Measurements from ENCODE around the gene EZR. TPM values are rescaled to one million over a fixed set of nuclear protein-coding genes. Genes with fewer than 3 reads are reported as not detected.

Gene EZR
- total and polyA plus RNA-seq, 10 of the 15 experiments (the other 5 are each of a cell fraction or from before 2014, with no cell fraction given), result 79.1 to 282 (median 161) TPM

- peaks cover 44% of the 10 kb centered on the region for H3K79me2 ChIP-seq (ENCODE audit: control insufficient read depth, insufficient read depth, low read length)
- peaks cover 20% of the 10 kb centered on the region for H3K4me1 ChIP-seq (ENCODE audit: control insufficient read depth, insufficient read depth, low read length)
- H3K36me3 ChIP-seq (ENCODE audit: control insufficient read depth in 2 of 2, insufficient read depth in 2 of 2, low read length in 1 of 2), result peaks cover 0 to 5% of the 10 kb centered on the region in 2 experiments; a peak in 3 of 4 replicates
- H3K27me3 ChIP-seq (replicated peaks in 1 of 2; ENCODE audit: control insufficient read depth in 2 of 2, insufficient read depth in 2 of 2, low read length in 1 of 2), result no peaks in the 10 kb centered on the region
- H3K4me2 ChIP-seq (ENCODE audit: control insufficient read depth, insufficient read depth), result no peak overlapping the region
- RAD21 ChIA-PET (ENCODE audit: unreplicated experiment), result interaction anchor here (0.6 to 2.0 kb wide), 6 partner anchors 10 to 604 kb away, joined by 3 to 21 read pairs (median 5); partner anchors contain the start of gene TAGAP
- intact Hi-C loops (cut with micrococcal nuclease; ENCODE audit: unreplicated experiment) (loop anchor here (1.0 to 10.0 kb wide), 6 partner anchors 51 to 344 kb away; no protein-coding TSS in a partner anchor), in situ Hi-C loops (cut with MboI) (no loop called here)
- TF ChIP-seq ZNF274 (IDR thresholded peaks at IDR 0.05; ENCODE audit: insufficient read depth, insufficient read length) (no peak), RAD51 (IDR thresholded peaks at IDR 0.05) (no peak), MEF2A (IDR thresholded peaks at IDR 0.05; ENCODE audit: insufficient read depth, low read depth, low read length) (0 out of 2 replicates have a peak, but pooled peaks have one; percentile 2), SIN3A (IDR thresholded peaks at IDR 0.05; ENCODE audit: low read depth, low read length) (peak; percentile 80), NR2F1 (conservative IDR thresholded peaks at IDR 0.05) (peak; percentile 64; the same call in 1 of the 2 replicates), NKRF (conservative IDR thresholded peaks at IDR 0.05) (peak; percentile 73), NR2C1 (IDR thresholded peaks at IDR 0.05) (no peak), IKZF1 (conservative IDR thresholded peaks at IDR 0.05) (peak; percentile 74), LARP7 (IDR thresholded peaks at IDR 0.05) (0 out of 2 replicates have a peak, but pooled peaks have one; percentile 28), STAT1 (conservative IDR thresholded peaks at IDR 0.05) (no peak), BACH1 (IDR thresholded peaks at IDR 0.05; ENCODE audit: borderline replicate concordance) (peak; percentile 19; the same call in 1 of the 2 replicates), SMARCA5 (IDR thresholded peaks at IDR 0.05) (no peak), DPF2 (IDR thresholded peaks at IDR 0.05) (0 out of 2 replicates have a peak, but pooled peaks have one; percentile 33), TCF3 (IDR thresholded peaks at IDR 0.05; ENCODE audit: borderline replicate concordance, insufficient read depth, low read depth, low read length) (no peak), CREM (IDR thresholded peaks at IDR 0.05; ENCODE audit: low read depth) (no peak), POLR2A (IDR thresholded peaks at IDR 0.05; ENCODE audit: low read depth, low read length) (no peak), ZSCAN29 (IDR thresholded peaks at IDR 0.05) (0 out of 2 replicates have a peak, but pooled peaks have one; percentile 10), CBX3 (IDR thresholded peaks at IDR 0.05; ENCODE audit: borderline replicate concordance, low read depth) (no peak), CREB1 (IDR thresholded peaks at IDR 0.05; ENCODE audit: low read depth) (0 out of 2 replicates have a peak, but pooled peaks have one; percentile 6), BCLAF1 (IDR thresholded peaks at IDR 0.05) (no peak), TARDBP (IDR thresholded peaks at IDR 0.05; ENCODE audit: borderline replicate concordance) (no peak)
- POLR2A ChIA-PET, result interaction anchor here (1.2 to 1.3 kb wide), 4 partner anchors 8 to 93 kb away, joined by 4 to 8 read pairs (median 6); no protein-coding TSS in a partner anchor
- no peak for FAIRE-seq
- peak overlapping the region; percentile 66 for H3K27ac ChIP-seq (ENCODE audit: control insufficient read depth, insufficient read depth)
- H3K9me3 ChIP-seq (replicated peaks; ENCODE audit: control insufficient read depth, insufficient read depth, low read length), result peaks cover 2% of the 10 kb centered on the region; the same call in 2 of the 3 replicates
- H4K20me1 ChIP-seq (ENCODE audit: control insufficient read depth, insufficient read depth), result no peaks in the 10 kb centered on the region
- peak overlapping the region; percentile 82 for H3K4me3 ChIP-seq
- no peak for DNase-seq (ENCODE audit: low read depth, low spot score)
- CTCF ChIA-PET, result interaction anchor here (0.7 to 2.0 kb wide), 3 partner anchors 11 to 26 kb away, joined by 3 to 5 read pairs (median 5); no protein-coding TSS in a partner anchor
- H2AFZ ChIP-seq (ENCODE audit: control insufficient read depth, low read depth, low read length), result no peak overlapping the region
- H3K9ac ChIP-seq (ENCODE audit: control insufficient read depth, insufficient read depth, low read length), result peak overlapping the region; percentile 85; the same call in 1 of the 2 replicates
- BruUV-seq (replicated peaks), result no TSS peak
- SMC1A ChIA-PET (ENCODE audit: uncharacterized antibody, unreplicated experiment), result interaction anchor here (1.0 to 2.2 kb wide), 6 partner anchors 10 to 51 kb away, joined by 4 to 14 read pairs (median 6); no protein-coding TSS in a partner anchor
- WGBS (ENCODE audit: insufficient coverage, insufficient replicate concordance, low lambda C conversion rate, missing lambda C conversion rate), result under 1% methylated on average over 38 of the region's 63 CpGs
- ATAC-seq, result peak; percentile 37
Observed at GRCh38 chr6:158818581-158819212, 471 bp downstream of the EZR start.
